HUDEP-2 (cell line): ENCODE data around the gene MYO1H.
"Not testable (repeated sequence)": the region's sequence is repeated elsewhere in the genome, so short reads cannot be mapped to it uniquely, and the experiment has no call there.

Experiments
- DNase-seq, 76 experiments: peaks; one replicate each; lab custom pipeline; 2025; ENCODE audit not compliant: unreplicated experiment in 76 of 76; lab: John Stamatoyannopoulos, UW

MYO1H gene

GRCh38 chr12:109345428-109345827 is 2.3 kb upstream of the MYO1H start:
- no peak for DNase-seq

- peak in 3 of 76 experiments; percentile 2 to 7 (median 4) for DNase-seq
Observed at GRCh38 chr12:109346920-109347319, 780 bp upstream of the MYO1H start.

GRCh38 chr12:109352184-109352583 is 4.5 kb downstream of the MYO1H start:
- no peak for DNase-seq

DNA sequence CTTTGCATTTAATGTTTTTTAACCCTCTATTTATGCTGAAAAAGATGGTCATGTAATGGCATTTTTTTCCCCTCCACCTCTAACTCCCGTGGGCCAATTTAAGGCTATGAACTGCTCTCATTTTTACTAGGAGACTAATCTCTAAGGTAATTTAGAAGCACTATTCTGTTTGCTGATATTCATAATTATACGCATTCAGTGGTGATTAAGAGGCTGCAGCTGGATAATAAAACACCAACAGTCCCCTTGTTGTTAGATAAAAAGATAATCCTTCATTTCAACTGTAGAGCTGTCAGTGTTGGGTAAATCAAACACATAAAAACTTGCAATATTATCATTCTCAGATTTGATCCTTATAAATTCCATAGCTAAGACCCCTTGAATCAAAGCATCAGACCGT is 8.9 kb downstream of the MYO1H start:
- no peak for DNase-seq

DNA sequence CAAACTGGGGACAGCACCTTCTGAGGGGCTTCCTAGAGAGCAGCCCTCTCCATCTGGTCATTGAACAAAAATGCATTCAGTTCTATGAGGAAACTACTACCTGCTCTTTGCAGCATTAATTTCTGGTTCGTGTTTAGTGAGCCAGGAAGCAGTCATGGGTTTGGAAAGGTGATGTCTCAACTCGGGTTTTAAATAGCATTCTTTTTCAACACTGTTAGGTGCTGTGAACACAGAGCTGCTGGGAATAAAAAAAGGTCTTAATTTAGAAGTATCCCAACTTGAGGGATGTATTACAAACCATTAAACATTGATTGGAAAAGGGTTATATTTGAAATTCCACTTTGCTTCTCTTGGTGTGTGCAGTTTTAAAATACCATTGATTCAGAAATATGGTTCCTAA is 9.3 kb downstream of the MYO1H start:
- DNase-seq, result no peak

DNA sequence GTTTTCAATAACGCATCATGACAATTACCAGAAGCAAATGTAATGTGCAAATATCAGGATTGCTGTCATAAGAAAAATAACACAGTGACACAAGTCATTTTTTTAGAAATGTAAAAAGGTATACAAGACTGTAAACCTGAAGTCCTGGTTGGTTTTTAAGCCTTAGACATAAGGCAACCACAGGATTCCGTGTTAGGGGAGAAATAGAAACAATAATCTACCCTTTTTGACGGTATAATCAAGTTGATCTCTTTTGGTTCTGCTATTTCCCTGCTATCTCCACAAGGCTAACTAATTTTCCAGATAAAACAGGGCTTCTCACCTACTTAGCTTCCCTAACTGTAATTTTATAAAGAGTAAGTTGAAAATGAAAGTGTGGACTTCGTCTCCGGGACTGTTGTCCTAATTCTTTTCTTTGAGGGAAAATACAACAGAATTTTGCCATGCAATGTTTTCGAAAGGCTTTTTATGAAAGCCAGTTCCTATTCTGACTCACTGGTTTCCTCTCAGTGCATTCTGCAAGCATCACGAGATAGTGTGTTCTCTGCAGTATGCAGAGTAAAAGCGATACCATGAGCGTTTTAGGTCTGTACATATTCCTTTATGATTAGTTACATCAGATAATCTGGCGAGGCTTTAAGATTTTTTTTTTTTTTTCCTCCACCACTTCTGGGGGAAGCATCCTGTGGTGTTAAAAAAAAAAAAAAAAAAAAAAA is 10.6 kb downstream of the MYO1H start:
- DNase-seq, result no peak

DNA sequence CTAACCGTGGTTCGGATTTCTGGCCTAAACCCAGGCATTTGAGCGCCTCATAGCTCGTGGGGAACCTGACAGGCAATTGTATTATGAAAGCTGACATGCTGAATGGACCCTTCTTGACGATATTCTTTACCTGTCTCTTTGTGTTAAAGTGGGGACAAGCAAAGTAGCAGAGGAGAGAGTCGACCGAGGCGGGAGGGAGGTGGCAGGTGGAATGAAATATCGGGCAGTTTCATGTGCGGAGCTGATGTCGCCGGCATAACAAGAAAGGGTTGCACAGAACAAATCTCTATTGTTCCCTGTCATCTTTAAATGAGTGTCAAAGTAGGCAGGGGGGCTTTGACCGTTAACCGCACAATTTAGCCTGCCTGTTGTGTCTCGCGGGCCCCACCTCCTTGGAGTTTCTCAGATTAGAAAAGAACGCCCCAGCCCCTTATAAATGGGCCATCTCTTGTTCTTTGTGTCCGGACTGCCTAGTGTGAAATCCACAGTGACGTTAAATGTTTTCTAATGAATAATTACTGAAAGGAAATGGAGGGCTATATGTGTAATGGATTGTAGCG is 11.5 kb downstream of the MYO1H start:
- no peak for DNase-seq

GRCh38 chr12:109369831-109370230 is 22.1 kb downstream of the MYO1H start:
- DNase-seq, result no peak

DNA sequence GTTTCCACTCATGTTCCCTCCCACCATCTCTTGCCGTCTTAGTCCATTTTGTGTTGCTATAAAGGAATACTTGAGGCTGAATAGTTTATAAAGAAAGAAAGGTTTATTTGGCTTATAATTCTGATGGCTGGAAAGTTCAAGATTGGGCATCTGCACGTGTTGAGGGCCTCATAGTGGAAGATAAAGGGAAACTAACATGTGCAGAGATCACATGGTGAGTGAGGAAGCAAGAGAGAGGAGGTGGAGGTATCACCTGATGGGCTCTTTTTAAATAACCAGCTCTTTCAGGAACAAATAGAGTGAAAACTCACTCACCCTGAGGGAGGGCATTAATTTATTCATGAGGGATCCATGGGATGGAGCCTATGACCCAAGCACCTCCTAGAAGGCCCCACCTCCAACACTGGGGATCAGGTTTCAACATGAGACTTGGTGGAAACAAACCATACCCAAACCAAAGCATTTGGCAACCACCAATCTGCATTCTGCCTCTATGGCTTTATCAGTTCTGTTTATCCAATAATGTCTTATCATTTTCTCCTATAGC is 29.5 kb downstream of the MYO1H start:
- DNase-seq, result no peak

GRCh38 chr12:109378569-109378968 is 30.9 kb downstream of the MYO1H start:
- DNase-seq, result no peak

GRCh38 chr12:109382031-109382430 is 34.3 kb downstream of the MYO1H start:
- no peak for DNase-seq

DNA sequence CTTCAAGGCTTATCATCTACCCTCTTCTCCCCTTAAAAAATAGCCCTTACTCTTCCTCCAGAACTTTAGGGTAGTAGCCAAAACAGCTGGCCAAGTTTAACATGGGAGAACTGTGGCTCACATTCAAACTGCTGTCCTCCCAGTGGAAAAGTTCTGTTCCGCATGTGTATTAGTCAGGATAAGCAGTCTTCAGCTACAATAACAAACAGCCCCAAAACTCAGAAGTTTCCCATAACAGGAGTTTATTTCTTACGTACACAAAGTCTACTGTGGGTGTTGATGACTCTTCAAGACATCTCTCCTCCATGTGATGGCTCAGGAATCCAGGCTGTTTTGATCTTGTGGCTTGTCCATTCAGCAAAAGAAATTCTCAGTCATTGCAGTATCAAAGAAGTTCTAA is 35.5 kb downstream of the MYO1H start:
- no peak for DNase-seq

- peak in 7 of 76 experiments; percentile 0 to 29 (median 20) for DNase-seq
Observed at GRCh38 chr12:109385339-109386058, 37.8 kb downstream of the MYO1H start.

- DNase-seq, result no peak
Observed at GRCh38 chr12:109386059-109386433, 38.3 kb downstream of the MYO1H start.

- peak in 14 of 76 experiments; percentile 2 to 41 (median 28) for DNase-seq
Observed at GRCh38 chr12:109387425-109388166, 39.9 kb downstream of the MYO1H start.

DNA sequence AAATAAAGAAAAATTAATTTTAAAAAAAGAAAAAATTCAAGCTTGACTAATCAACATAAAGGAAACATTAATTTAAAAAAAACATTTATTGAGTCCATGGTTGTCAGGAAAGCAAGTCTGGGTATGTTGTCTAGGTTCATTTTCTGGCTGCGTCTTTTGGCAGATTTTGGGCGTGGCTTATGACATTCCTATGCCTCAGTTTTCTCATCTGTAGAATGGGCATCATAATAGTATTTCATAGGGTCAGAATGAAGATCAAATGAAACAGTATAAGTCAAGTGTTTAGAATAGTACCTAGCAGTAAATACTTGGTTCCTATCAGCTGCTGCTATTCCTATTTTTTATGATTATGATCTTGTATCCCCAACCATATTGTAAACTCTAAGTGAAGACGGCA is 40.5 kb downstream of the MYO1H start:
- DNase-seq, result no peak

DNA sequence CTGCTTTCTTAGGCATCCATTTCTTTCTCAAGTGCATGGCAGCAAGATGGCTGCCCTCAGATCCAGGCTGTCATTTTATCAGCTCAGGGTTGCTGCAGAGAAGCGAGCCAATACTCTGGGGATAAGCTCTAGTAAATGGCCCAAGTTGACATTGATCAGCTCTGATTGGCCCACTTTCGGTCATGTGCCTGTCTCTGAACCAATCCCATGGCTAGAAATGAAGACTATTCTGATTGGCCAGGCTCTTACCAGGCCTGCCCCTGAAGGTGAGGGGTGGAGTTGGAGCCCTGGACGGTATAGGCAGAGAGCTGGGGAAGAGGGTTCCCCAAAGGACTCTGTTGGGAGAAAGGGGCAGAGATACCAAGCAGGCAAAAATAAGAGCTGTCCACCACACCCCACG is 41.4 kb downstream of the MYO1H start:
- DNase-seq, result no peak

DNA sequence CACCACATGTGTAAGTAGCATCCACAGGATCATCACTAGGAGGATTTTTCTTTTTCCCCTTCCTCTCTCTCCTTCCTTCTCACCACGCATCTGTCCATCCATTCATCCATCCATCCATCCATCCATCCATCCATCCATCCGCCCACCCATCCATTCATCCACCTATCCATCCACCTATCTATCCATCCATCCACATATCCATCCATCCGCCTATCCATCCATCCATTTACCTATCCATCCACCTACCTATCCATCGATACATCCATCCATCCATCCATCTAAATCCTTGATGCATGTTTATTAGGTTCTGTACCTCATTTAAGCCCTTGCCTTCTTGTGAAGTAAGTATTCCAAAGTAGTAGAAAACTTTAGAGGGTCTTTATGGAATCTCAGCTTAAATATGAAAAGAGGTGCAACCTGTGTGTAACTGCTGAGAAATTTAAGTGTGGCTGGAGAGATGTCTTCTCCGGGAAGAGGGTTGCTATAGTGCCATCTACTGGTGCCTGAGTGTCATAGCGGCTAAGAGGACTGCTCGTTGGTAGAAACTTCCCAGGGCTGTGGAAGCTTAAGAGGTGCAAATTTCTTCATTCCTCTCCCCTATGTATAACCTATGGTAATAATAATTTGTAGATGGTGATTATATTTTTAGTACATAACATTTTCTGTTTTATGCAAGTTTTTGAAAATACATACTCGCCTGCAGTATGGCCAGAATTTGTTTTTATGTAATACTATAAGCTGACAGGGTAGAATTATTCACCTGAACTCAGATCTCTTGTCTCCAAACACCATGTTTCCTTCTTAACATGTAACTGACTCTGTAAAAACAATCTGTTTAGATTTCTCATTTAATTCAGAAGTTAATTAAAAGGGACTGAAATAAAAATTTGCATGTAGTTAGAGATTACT is 46.0 kb downstream of the MYO1H start:
- peak in 27 of 76 experiments; percentile 1 to 59 (median 32) for DNase-seq

DNA sequence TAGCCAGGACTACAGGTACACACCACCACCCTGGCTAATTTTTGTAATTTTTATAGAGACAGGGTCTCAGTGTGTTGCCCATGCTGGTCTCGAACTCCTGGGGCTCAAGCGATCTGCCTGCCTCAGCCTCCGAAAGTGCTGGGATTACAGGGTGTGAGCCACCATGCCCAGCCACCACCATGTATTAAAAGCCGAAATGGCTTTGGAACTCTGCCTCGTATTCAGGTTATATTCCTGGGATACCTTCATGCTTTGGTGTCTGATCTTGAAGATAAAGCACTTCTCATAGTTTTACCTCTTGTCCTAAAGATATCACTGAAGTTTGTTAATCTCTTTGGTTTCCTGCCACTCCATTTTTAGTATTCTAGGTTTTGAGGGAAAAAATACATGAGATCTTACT is 47.2 kb downstream of the MYO1H start:
- DNase-seq, result no peak

- DNase-seq, result not testable (repeated sequence)
Observed at GRCh38 chr12:109404841-109405240, 57.1 kb downstream of the MYO1H start.
